Measurements from ENCODE around the gene RNU11.

GRCh38 chr1:28606771-28607170, 41.6 kb upstream of the RNU11 start:
- TF ChIP-seq CTCF (IDR thresholded peaks at IDR 0.05) (no peak), POLR2A (IDR thresholded peaks at IDR 0.05) (no peak)

Measured in testis (tissue), 2 donors.